Daoy (cell line): ENCODE measurements around the gene ZBTB9. TPM values are rescaled to one million over a fixed set of nuclear protein-coding genes. Genes with fewer than 3 reads are reported as not detected.

Experiments
- DNase-seq: peaks from one replicate; pipeline ENCODE4 v3.0.0-alpha.2; 2015; ENCODE audit warnings: low read depth
- total RNA-seq: library from RNA; depleted of rRNA; stranded (reverse); fragments of >200 nt; shearing (Covaris generic); gene quantifications from 2 replicates; pipeline ENCODE4 v1.2.3, GENCODE V29; 2014

ZBTB9 gene
- total RNA-seq, 1 experiment from 2014 or later, result 9.0 TPM

GRCh38 chr6:33433001-33433543 lies 21.3 kb upstream of the ZBTB9 start:
- no peak for DNase-seq

- no peak for DNase-seq
Measured at GRCh38 chr6:33433544-33434191, 20.7 kb upstream of the ZBTB9 start.

- no peak for DNase-seq
Measured at GRCh38 chr6:33434961-33435360, 19.4 kb upstream of the ZBTB9 start.

GRCh38 chr6:33437666-33438065 lies 16.7 kb upstream of the ZBTB9 start:
- no peak for DNase-seq

- DNase-seq, result no peak
Measured at GRCh38 chr6:33438978-33439594, 15.3 kb upstream of the ZBTB9 start.

GRCh38 chr6:33439956-33440648 lies 14.3 kb upstream of the ZBTB9 start:
- no peak for DNase-seq

- DNase-seq, result no peak
Measured at GRCh38 chr6:33440649-33441309, 13.6 kb upstream of the ZBTB9 start.

GRCh38 chr6:33441457-33441856 lies 12.9 kb upstream of the ZBTB9 start:
- no peak for DNase-seq

GRCh38 chr6:33442283-33442682 lies 12.1 kb upstream of the ZBTB9 start:
- no peak for DNase-seq

GRCh38 chr6:33443025-33443424 lies 11.4 kb upstream of the ZBTB9 start:
- no peak for DNase-seq

GRCh38 chr6:33443619-33444504 lies 10.5 kb upstream of the ZBTB9 start:
- DNase-seq, result no peak

GRCh38 chr6:33445119-33445603 lies 9.2 kb upstream of the ZBTB9 start:
- no peak for DNase-seq

- no peak for DNase-seq
Measured at GRCh38 chr6:33446356-33446755, 8.0 kb upstream of the ZBTB9 start.

GRCh38 chr6:33450434-33450833 lies 3.9 kb upstream of the ZBTB9 start:
- DNase-seq, result no peak

- DNase-seq, result no peak
Measured at GRCh38 chr6:33451606-33452005, 2.8 kb upstream of the ZBTB9 start.

GRCh38 chr6:33452496-33452895 lies 1.9 kb upstream of the ZBTB9 start:
- no peak for DNase-seq

GRCh38 chr6:33453393-33454008 lies 875 bp upstream of the ZBTB9 start:
- DNase-seq, result no peak

GRCh38 chr6:33455051-33455450 lies 675 bp downstream of the ZBTB9 start:
- DNase-seq, result no peak

- DNase-seq, result no peak
Measured at GRCh38 chr6:33456156-33456555, 1.8 kb downstream of the ZBTB9 start.

- no peak for DNase-seq
Measured at GRCh38 chr6:33458676-33459075, 4.3 kb downstream of the ZBTB9 start.

- no peak for DNase-seq
Measured at GRCh38 chr6:33459226-33459625, 4.8 kb downstream of the ZBTB9 start.
